ENCODE results near the gene ADPRHL1.

ADPRHL1 gene

GRCh38 chr13:113429608-113429985 lies 23.7 kb downstream of the ADPRHL1 start:
- Histone ChIP-seq H3F3A (ENCODE audit: low read depth) (no peaks in the 10 kb centered on the region), H3K9me3 (ENCODE audit: insufficient read depth, low read depth, low read length) (no peaks in the 10 kb centered on the region; the same call in 1 of the 2 replicates), H3K27me3 (ENCODE audit: insufficient read depth, low read length, poor library complexity, severe bottlenecking) (no peaks in the 10 kb centered on the region), H3K4me1 (ENCODE audit: insufficient read depth, low read length, poor library complexity, severe bottlenecking) (no peaks in the 10 kb centered on the region), H3K79me2 (ENCODE audit: insufficient read depth, low read length) (no peaks in the 10 kb centered on the region), H3K9ac (ENCODE audit: low read depth, low read length, poor library complexity, severe bottlenecking) (no peak overlapping the region), H3K36me3 (ENCODE audit: insufficient read depth, low read length) (no peaks in the 10 kb centered on the region), H4K20me1 (ENCODE audit: insufficient read depth, low read length, poor library complexity, severe bottlenecking) (no peaks in the 10 kb centered on the region), H3K4me3 (ENCODE audit: low read length, poor library complexity, severe bottlenecking) (no peak overlapping the region), H3K9me2 (replicated peaks; ENCODE audit: low read depth, low read length) (no peaks in the 10 kb centered on the region), H3K4me2 (ENCODE audit: low read depth, low read length, poor library complexity, severe bottlenecking) (no peak overlapping the region), H2AFZ (ENCODE audit: low read length) (no peak overlapping the region)
- no peak for TF ChIP-seq EZH2phosphoT487 (IDR thresholded peaks at IDR 0.05; ENCODE audit: borderline replicate concordance)
- no peak for TF ChIP-seq CTCF (conservative IDR thresholded peaks at IDR 0.05; ENCODE audit: low read length)

GRCh38 chr13:113428871-113429607 lies 24.2 kb downstream of the ADPRHL1 start:
- H3K27me3 ChIP-seq (ENCODE audit: insufficient read depth, low read length, poor library complexity, severe bottlenecking), result no peaks in the 10 kb centered on the region
- H3K9me2 ChIP-seq (replicated peaks; ENCODE audit: low read depth, low read length), result no peaks in the 10 kb centered on the region
- no peaks in the 10 kb centered on the region for H3K4me1 ChIP-seq (ENCODE audit: insufficient read depth, low read length, poor library complexity, severe bottlenecking)
- no peaks in the 10 kb centered on the region for H3K36me3 ChIP-seq (ENCODE audit: insufficient read depth, low read length)
- H3K9me3 ChIP-seq (ENCODE audit: insufficient read depth, low read depth, low read length), result no peaks in the 10 kb centered on the region; the same call in 1 of the 2 replicates
- TF ChIP-seq EZH2phosphoT487 (IDR thresholded peaks at IDR 0.05; ENCODE audit: borderline replicate concordance), result no peak
- no peak for TF ChIP-seq CTCF (conservative IDR thresholded peaks at IDR 0.05; ENCODE audit: low read length)
- H3K79me2 ChIP-seq (ENCODE audit: insufficient read depth, low read length), result no peaks in the 10 kb centered on the region
- H2AFZ ChIP-seq (ENCODE audit: low read length), result no peak overlapping the region
- no peaks in the 10 kb centered on the region for H3F3A ChIP-seq (ENCODE audit: low read depth)
- no peak overlapping the region for H3K4me2 ChIP-seq (ENCODE audit: low read depth, low read length, poor library complexity, severe bottlenecking)
- H3K9ac ChIP-seq (ENCODE audit: low read depth, low read length, poor library complexity, severe bottlenecking), result no peak overlapping the region
- H3K4me3 ChIP-seq (ENCODE audit: low read length, poor library complexity, severe bottlenecking), result no peak overlapping the region
- H4K20me1 ChIP-seq (ENCODE audit: insufficient read depth, low read length, poor library complexity, severe bottlenecking), result no peaks in the 10 kb centered on the region

DNA sequence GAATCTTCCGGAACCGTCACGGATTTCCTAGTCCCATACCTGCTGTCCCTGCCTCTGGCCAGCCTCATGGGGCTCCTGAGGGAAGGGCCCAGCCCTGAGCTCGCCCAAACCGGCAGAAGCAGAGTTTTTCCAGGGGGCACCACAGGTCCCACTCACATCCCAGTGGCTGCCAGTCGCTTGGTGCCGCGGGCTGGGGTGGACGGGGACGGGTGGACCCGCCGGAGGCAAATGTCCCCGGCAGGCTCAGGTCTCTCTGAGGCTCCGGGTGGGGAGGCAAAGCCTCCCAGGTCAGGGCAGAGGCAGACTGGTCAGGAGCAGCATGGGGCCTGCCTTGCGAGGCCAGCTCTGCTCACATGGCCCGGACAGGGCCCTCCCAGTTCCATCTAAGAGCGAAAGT lies 24.8 kb downstream of the ADPRHL1 start:
- Histone ChIP-seq H3K4me2 (ENCODE audit: low read depth, low read length, poor library complexity, severe bottlenecking) (no peak overlapping the region), H3K9me2 (replicated peaks; ENCODE audit: low read depth, low read length) (no peaks in the 10 kb centered on the region), H3K9me3 (ENCODE audit: insufficient read depth, low read depth, low read length) (no peaks in the 10 kb centered on the region; the same call in 1 of the 2 replicates), H2AFZ (ENCODE audit: low read length) (no peak overlapping the region), H4K20me1 (ENCODE audit: insufficient read depth, low read length, poor library complexity, severe bottlenecking) (no peaks in the 10 kb centered on the region), H3K79me2 (ENCODE audit: insufficient read depth, low read length) (no peaks in the 10 kb centered on the region), H3K9ac (ENCODE audit: low read depth, low read length, poor library complexity, severe bottlenecking) (no peak overlapping the region), H3K4me1 (ENCODE audit: insufficient read depth, low read length, poor library complexity, severe bottlenecking) (no peaks in the 10 kb centered on the region), H3K36me3 (ENCODE audit: insufficient read depth, low read length) (no peaks in the 10 kb centered on the region), H3K4me3 (ENCODE audit: low read length, poor library complexity, severe bottlenecking) (no peak overlapping the region), H3F3A (ENCODE audit: low read depth) (no peaks in the 10 kb centered on the region), H3K27me3 (ENCODE audit: insufficient read depth, low read length, poor library complexity, severe bottlenecking) (no peaks in the 10 kb centered on the region)
- no peak for TF ChIP-seq EZH2phosphoT487 (IDR thresholded peaks at IDR 0.05; ENCODE audit: borderline replicate concordance)
- TF ChIP-seq CTCF (conservative IDR thresholded peaks at IDR 0.05; ENCODE audit: low read length), result no peak

All from Loucy (cell line).